Prostate gland (tissue), 2 donors: ENCODE measurements around the gene DUSP2. TPM values are rescaled to one million over a fixed set of nuclear protein-coding genes. Genes with fewer than 3 reads are reported as not detected.

Experiments used
- DNase-seq: peaks from one replicate; pipeline ENCODE4 v3.0.0-alpha.2; 2019; ENCODE audit warnings: low spot score
- H3K27ac ChIP-seq, 2 donors: fragments of 200-600 bp; sonication (generic); 2 replicates each; pipeline ENCODE4 v1.5.1; 2017 to 2019
- H3K27me3 ChIP-seq: fragments of 200-600 bp; sonication (generic); replicated peaks from 2 replicates; pipeline ENCODE4 v1.5.1; 2019; ENCODE audit not compliant: insufficient read depth
- H3K36me3 ChIP-seq, 2 donors: fragments of 200-600 bp; sonication (generic); 1 replicate in 1 of 2; 2 replicates in 1 of 2; pipeline versions ENCODE4 v1.5.1 to v1.8.1; 2017 to 2019
- H3K4me1 ChIP-seq: fragments of 200-600 bp; sonication (generic); replicated peaks from 2 replicates; pipeline ENCODE4 v1.5.1; 2019
- H3K4me3 ChIP-seq, 2 donors: fragments of 200-600 bp; sonication (generic); 2 replicates each; pipeline ENCODE4 v1.5.1; 2017 to 2019
- H3K9me3 ChIP-seq: fragments of 200-600 bp; sonication (generic); 2 replicates; pipeline ENCODE4 v1.5.1; 2017
- POLR2A ChIP-seq: fragments of 450-650 bp; IDR thresholded peaks from one replicate; pipeline ENCODE4 v1.6.1; 2016; ENCODE audit warnings: antibody characterized with exemption, mild to moderate bottlenecking
- POLR2AphosphoS5 ChIP-seq: sonication (generic); formaldehyde crosslinking; IDR thresholded peaks from one replicate; pipeline ENCODE4 v1.6.1; 2017; ENCODE audit warnings: antibody characterized with exemption
- WGBS: methylation state at CpG from one replicate; pipeline ENCODE4 v1.1.5; 2018; 5-methylcytosine and 5-hydroxymethylcytosine counted together
- intact Hi-C: fragments of 100-400 bp; cut with DNase I; formaldehyde crosslinking; loops from one replicate; pipeline ENCODE4 v1.14.2; 2022
- total RNA-seq, 2 donors: library from RNA; depleted of rRNA; stranded (reverse); fragments of >200 nt; gene quantifications; one replicate each; pipeline ENCODE4 v1.1.0, GENCODE V29; 2016
- TF ChIP-seq, protein P1 (sequence below), 4 experiments: fragments of 200-600 bp in 2 of 4; fragments of 450-650 bp in 2 of 4; sonication (generic) in 2 of 4; IDR thresholded peaks; 1 replicate in 3 of 4; 2 replicates in 1 of 4; pipeline ENCODE4 v1.5.1; 2016 to 2019; ENCODE audit warnings: antibody characterized with exemption in 4 of 4, mild to moderate bottlenecking in 2 of 4, moderate library complexity in 2 of 4

Gene DUSP2
- total RNA-seq, 2 donors from 2014 or later, result 5.2 to 45.7 TPM

DNA sequence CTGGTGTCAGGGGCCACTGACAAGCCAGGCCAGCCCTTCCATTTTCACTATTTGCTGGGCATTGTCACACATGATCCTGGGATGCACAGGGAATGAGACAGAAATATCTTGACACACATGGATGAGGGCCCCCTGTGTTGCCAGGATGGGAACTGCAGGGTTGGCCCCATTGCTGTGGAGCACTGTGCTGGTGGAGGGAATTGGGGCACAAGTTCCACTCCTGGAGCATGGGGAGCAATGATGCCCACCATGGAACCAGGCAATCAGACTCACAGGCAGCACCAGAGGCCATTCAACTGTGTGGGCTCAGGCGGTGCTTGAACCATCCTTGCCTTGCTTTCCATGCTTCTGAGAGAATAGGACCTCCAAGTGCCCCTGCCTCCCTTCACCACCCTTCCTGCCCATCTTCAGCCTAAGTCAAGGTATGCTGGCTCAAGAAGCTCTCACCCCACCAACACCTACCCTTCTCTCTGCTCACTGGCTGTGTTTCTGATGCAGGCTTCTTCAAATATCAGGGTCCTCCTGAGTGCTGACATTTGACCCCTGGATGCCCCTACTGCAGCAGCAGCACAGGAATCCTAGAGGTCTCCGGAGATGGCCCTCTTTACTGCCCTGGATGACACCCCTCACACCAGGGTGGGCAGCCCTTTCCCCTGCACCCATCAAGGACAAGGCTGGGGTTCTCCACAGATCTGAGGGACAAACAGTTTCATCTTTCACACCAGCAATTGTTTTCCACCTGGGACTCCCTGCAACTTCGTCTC is 39.9 kb downstream of the DUSP2 start:
- no peaks in the 10 kb centered on the region for H3K9me3 ChIP-seq
- TF ChIP-seq, protein P1, sequence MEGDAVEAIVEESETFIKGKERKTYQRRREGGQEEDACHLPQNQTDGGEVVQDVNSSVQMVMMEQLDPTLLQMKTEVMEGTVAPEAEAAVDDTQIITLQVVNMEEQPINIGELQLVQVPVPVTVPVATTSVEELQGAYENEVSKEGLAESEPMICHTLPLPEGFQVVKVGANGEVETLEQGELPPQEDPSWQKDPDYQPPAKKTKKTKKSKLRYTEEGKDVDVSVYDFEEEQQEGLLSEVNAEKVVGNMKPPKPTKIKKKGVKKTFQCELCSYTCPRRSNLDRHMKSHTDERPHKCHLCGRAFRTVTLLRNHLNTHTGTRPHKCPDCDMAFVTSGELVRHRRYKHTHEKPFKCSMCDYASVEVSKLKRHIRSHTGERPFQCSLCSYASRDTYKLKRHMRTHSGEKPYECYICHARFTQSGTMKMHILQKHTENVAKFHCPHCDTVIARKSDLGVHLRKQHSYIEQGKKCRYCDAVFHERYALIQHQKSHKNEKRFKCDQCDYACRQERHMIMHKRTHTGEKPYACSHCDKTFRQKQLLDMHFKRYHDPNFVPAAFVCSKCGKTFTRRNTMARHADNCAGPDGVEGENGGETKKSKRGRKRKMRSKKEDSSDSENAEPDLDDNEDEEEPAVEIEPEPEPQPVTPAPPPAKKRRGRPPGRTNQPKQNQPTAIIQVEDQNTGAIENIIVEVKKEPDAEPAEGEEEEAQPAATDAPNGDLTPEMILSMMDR (IDR thresholded peaks at IDR 0.05), result no peak
- TF ChIP-seq POLR2AphosphoS5 (no peak), POLR2A (no peak)
- no peak overlapping the region for H3K27ac ChIP-seq
- DNase-seq, result no peak
- no peaks in the 10 kb centered on the region for H3K4me1 ChIP-seq
- no peaks in the 10 kb centered on the region for H3K27me3 ChIP-seq
- H3K36me3 ChIP-seq, result no peaks in the 10 kb centered on the region
- 100% methylated on average over 3 of the region's 3 CpGs for WGBS
- intact Hi-C loops, result no loop called here
- H3K4me3 ChIP-seq, result no peak overlapping the region

DNA sequence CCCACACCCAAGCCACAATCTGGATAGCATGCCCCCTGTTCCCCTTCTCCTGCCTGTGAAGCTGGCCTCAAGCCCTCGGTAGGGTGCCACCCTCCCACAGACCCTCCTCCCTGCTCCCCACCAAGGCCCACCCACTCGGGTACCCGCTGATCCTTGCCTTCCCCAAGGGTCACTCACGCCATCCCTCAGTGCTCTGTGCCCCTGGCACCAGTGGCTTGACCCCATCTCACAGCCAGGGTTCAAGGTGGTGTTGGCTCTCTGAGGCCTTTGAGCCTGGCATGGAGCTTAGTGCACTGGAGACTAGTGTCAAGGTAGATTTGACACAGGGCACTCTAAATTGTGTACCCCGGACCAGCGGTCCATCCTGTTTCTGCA is 40.8 kb downstream of the DUSP2 start:
- no peaks in the 10 kb centered on the region for H3K9me3 ChIP-seq
- 82% methylated on average over 6 of the region's 6 CpGs for WGBS
- intact Hi-C loops, result no loop called here
- H3K36me3 ChIP-seq, result no peaks in the 10 kb centered on the region
- H3K27ac ChIP-seq, result no peak overlapping the region
- TF ChIP-seq, protein P1 (IDR thresholded peaks at IDR 0.05), result no peak
- no peak for TF ChIP-seq POLR2AphosphoS5
- TF ChIP-seq POLR2A, result no peak
- DNase-seq, result no peak
- H3K27me3 ChIP-seq, result no peaks in the 10 kb centered on the region
- no peak overlapping the region for H3K4me3 ChIP-seq
- H3K4me1 ChIP-seq, result no peaks in the 10 kb centered on the region

DNA sequence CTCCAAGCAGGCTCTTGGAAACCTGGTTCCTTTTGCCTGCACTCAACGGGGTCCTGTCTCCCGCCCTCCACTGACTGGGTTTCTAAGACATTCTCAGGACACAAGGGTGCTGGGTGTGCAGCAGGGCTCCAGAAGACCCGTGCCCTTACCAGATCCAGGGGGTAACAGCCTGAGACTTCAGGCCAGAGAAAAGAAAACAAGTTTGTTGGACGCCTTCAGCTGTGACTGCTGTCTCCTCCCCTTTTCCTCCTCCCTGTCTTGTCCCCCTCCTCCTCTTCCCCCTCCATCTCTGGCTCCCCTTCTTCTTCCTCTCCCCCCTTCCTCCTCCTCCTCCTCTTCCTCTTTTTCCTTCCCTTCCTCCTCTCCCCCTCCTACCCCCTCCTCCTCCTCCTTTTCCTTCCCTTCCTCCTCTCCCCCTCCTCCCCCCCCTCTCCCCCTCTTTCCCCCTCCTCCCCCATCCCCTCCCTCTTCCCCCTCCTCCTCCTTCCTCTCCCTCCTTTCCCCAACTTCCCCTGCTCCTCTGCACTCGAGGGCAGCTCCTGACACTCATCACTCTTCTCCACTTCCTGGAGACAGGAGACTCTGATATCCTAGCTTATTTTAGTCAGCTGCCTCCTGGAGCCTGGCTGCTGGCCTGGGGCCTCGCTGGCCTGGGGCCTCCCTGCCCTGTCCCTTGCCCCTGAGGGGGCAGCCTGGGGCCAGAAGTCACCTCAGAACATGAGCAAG is 41.3 kb downstream of the DUSP2 start:
- intact Hi-C loops, result no loop called here
- 49% methylated on average over 6 of the region's 6 CpGs for WGBS
- no peaks in the 10 kb centered on the region for H3K27me3 ChIP-seq
- H3K27ac ChIP-seq, result no peak overlapping the region
- H3K4me1 ChIP-seq, result no peaks in the 10 kb centered on the region
- H3K36me3 ChIP-seq, result no peaks in the 10 kb centered on the region
- H3K4me3 ChIP-seq, result no peak overlapping the region
- DNase-seq, result no peak
- TF ChIP-seq POLR2AphosphoS5, result no peak
- TF ChIP-seq, protein P1 (IDR thresholded peaks at IDR 0.05), result no peak
- TF ChIP-seq POLR2A, result no peak
- no peaks in the 10 kb centered on the region for H3K9me3 ChIP-seq

DNA sequence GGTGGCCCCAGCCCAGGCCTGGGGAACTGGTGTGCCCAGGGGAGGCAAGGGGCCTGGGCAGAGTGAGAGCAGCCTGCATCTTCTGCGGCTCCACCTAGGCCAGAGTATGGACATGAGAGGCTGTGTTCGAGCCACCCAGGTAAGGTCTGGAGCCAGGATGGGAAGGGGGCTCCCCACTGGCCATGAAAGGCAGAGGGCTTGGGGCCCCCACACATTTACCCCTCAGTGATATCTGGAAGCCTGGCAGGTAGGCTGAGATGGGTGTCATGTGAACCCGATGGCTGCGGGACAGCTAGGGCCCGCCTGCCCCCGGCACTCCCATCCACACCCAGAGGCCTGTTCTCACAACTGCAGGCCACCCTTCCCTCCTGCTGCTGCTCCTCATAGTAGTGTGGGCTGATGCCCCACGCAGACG is 42.0 kb downstream of the DUSP2 start:
- no peak for DNase-seq
- Histone ChIP-seq H3K27ac (no peak overlapping the region), H3K36me3 (no peaks in the 10 kb centered on the region), H3K4me3 (no peak overlapping the region), H3K27me3 (no peaks in the 10 kb centered on the region), H3K4me1 (no peaks in the 10 kb centered on the region), H3K9me3 (no peaks in the 10 kb centered on the region)
- TF ChIP-seq, protein P1 (IDR thresholded peaks at IDR 0.05), result no peak
- TF ChIP-seq POLR2A, result no peak
- TF ChIP-seq POLR2AphosphoS5, result no peak
- 86% methylated on average over 8 of the region's 8 CpGs for WGBS
- intact Hi-C loops, result no loop called here
